ENCODE measurements around the gene SVOP. TPM values are rescaled to one million over a fixed set of nuclear protein-coding genes. Genes with fewer than 3 reads are reported as not detected.

SVOP gene
- total and polyA plus RNA-seq, 5 donors from 2014 or later: not detected

- Mint-ChIP-seq H3K36me3 (no peaks in the 10 kb centered on the region), H3K4me3 (no peak overlapping the region), H3K9me3 (no peaks in the 10 kb centered on the region), H3K4me1 (peaks cover 0 to 7% (median 3%) of the 10 kb centered on the region in 4 donors), H3K27me3 (peaks cover 19% of the 10 kb centered on the region), H3K27ac (peak overlapping the region in 1 of 3 donors; percentile 41)
- H3K9me3 ChIP-seq (ENCODE audit: control insufficient read depth in 2 of 2, low read length in 2 of 2): no peaks in the 10 kb centered on the region
- ATAC-seq (ENCODE audit: low read depth in 2 of 2): no peak
- no peak for DNase-seq
- H3K27ac ChIP-seq (ENCODE audit: insufficient read depth, low read length, poor library complexity, severe bottlenecking): no peak overlapping the region
- no peak overlapping the region for H3K4me3 ChIP-seq (ENCODE audit: low read depth, low read length)
- no peaks in the 10 kb centered on the region for H3K36me3 ChIP-seq (ENCODE audit: control insufficient read depth, insufficient read depth, low read length)
- no peaks in the 10 kb centered on the region for H3K4me1 ChIP-seq (ENCODE audit: control insufficient read depth, insufficient read depth, low read length, poor library complexity, severe bottlenecking)
- H3K27me3 ChIP-seq (ENCODE audit: control insufficient read depth, insufficient read depth, low read length): peaks cover 2% of the 10 kb centered on the region
Measured at GRCh38 chr12:108955225-108955835, 65.5 kb downstream of the SVOP start.

- Mint-ChIP-seq H3K27me3 (peaks cover 42% of the 10 kb centered on the region), H3K36me3 (no peaks in the 10 kb centered on the region), H3K4me3 (no peak overlapping the region), H3K9me3 (peaks cover 0 to 2% (median 0%) of the 10 kb centered on the region in 7 donors), H3K27ac (peak overlapping the region in 1 of 3 donors; percentile 46), H3K4me1 (peaks cover 0 to 7% (median 4%) of the 10 kb centered on the region in 4 donors)
- Histone ChIP-seq H3K9me3 (ENCODE audit: control insufficient read depth in 2 of 2, low read length in 2 of 2) (no peaks in the 10 kb centered on the region), H3K27me3 (ENCODE audit: control insufficient read depth, insufficient read depth, low read length) (peaks cover 7% of the 10 kb centered on the region), H3K27ac (ENCODE audit: insufficient read depth, low read length, poor library complexity, severe bottlenecking) (no peak overlapping the region), H3K4me1 (ENCODE audit: control insufficient read depth, insufficient read depth, low read length, poor library complexity, severe bottlenecking) (no peaks in the 10 kb centered on the region), H3K4me3 (ENCODE audit: low read depth, low read length) (peak overlapping the region; percentile 13), H3K36me3 (ENCODE audit: control insufficient read depth, insufficient read depth, low read length) (no peaks in the 10 kb centered on the region)
- ATAC-seq (ENCODE audit: low read depth in 2 of 2) (peak; percentile 62 to 84), DNase-seq (peak; percentile 51 to 83 (median 67))
Measured at GRCh38 chr12:108950991-108951739, 69.7 kb downstream of the SVOP start.

- Mint-ChIP-seq H3K27ac (no peak overlapping the region), H3K4me1 (peaks cover 0 to 7% (median 4%) of the 10 kb centered on the region in 4 donors), H3K27me3 (peaks cover 35% of the 10 kb centered on the region), H3K4me3 (no peak overlapping the region), H3K9me3 (peaks cover 0 to 2% (median 0%) of the 10 kb centered on the region in 7 donors), H3K36me3 (no peaks in the 10 kb centered on the region)
- H3K4me3 ChIP-seq (ENCODE audit: low read depth, low read length): no peak overlapping the region
- no peak overlapping the region for H3K27ac ChIP-seq (ENCODE audit: insufficient read depth, low read length, poor library complexity, severe bottlenecking)
- ATAC-seq (ENCODE audit: low read depth in 2 of 2) (no peak), DNase-seq (no peak)
- H3K4me1 ChIP-seq (ENCODE audit: control insufficient read depth, insufficient read depth, low read length, poor library complexity, severe bottlenecking): no peaks in the 10 kb centered on the region
- no peaks in the 10 kb centered on the region for H3K36me3 ChIP-seq (ENCODE audit: control insufficient read depth, insufficient read depth, low read length)
- H3K27me3 ChIP-seq (ENCODE audit: control insufficient read depth, insufficient read depth, low read length): peaks cover 7% of the 10 kb centered on the region
- H3K9me3 ChIP-seq (ENCODE audit: control insufficient read depth in 2 of 2, low read length in 2 of 2): no peaks in the 10 kb centered on the region
Measured at GRCh38 chr12:108949976-108950375, 70.9 kb downstream of the SVOP start.

GRCh38 chr12:108948367-108948766, 72.5 kb downstream of the SVOP start:
- H3K27ac ChIP-seq (ENCODE audit: insufficient read depth, low read length, poor library complexity, severe bottlenecking): no peak overlapping the region
- H3K9me3 ChIP-seq (ENCODE audit: control insufficient read depth in 2 of 2, low read length in 2 of 2): no peaks in the 10 kb centered on the region
- peaks cover 0 to 2% (median 0%) of the 10 kb centered on the region in 7 donors for H3K9me3 Mint-ChIP-seq
- H3K36me3 ChIP-seq (ENCODE audit: control insufficient read depth, insufficient read depth, low read length): no peaks in the 10 kb centered on the region
- no peak overlapping the region for H3K4me3 ChIP-seq (ENCODE audit: low read depth, low read length)
- peaks cover 28% of the 10 kb centered on the region for H3K27me3 Mint-ChIP-seq
- no peaks in the 10 kb centered on the region for H3K4me1 ChIP-seq (ENCODE audit: control insufficient read depth, insufficient read depth, low read length, poor library complexity, severe bottlenecking)
- H3K27ac Mint-ChIP-seq: no peak overlapping the region
- H3K36me3 Mint-ChIP-seq: no peaks in the 10 kb centered on the region
- peaks cover 0 to 7% (median 4%) of the 10 kb centered on the region in 4 donors for H3K4me1 Mint-ChIP-seq
- DNase-seq: no peak
- ATAC-seq (ENCODE audit: low read depth in 2 of 2): no peak
- H3K27me3 ChIP-seq (ENCODE audit: control insufficient read depth, insufficient read depth, low read length): peaks cover 7% of the 10 kb centered on the region
- no peak overlapping the region for H3K4me3 Mint-ChIP-seq

- no peak overlapping the region for H3K27ac Mint-ChIP-seq
- no peak for DNase-seq
- Histone ChIP-seq H3K4me1 (ENCODE audit: control insufficient read depth, insufficient read depth, low read length, poor library complexity, severe bottlenecking) (no peaks in the 10 kb centered on the region), H3K4me3 (ENCODE audit: low read depth, low read length) (no peak overlapping the region), H3K27ac (ENCODE audit: insufficient read depth, low read length, poor library complexity, severe bottlenecking) (no peak overlapping the region), H3K27me3 (ENCODE audit: control insufficient read depth, insufficient read depth, low read length) (peaks cover 7% of the 10 kb centered on the region), H3K9me3 (ENCODE audit: control insufficient read depth in 2 of 2, low read length in 2 of 2) (no peaks in the 10 kb centered on the region), H3K36me3 (ENCODE audit: control insufficient read depth, insufficient read depth, low read length) (no peaks in the 10 kb centered on the region)
- H3K9me3 Mint-ChIP-seq: peaks cover 0 to 2% (median 0%) of the 10 kb centered on the region in 7 donors
- no peak for ATAC-seq (ENCODE audit: low read depth in 2 of 2)
- peaks cover 27% of the 10 kb centered on the region for H3K27me3 Mint-ChIP-seq
- H3K4me3 Mint-ChIP-seq: no peak overlapping the region
- H3K36me3 Mint-ChIP-seq: no peaks in the 10 kb centered on the region
- H3K4me1 Mint-ChIP-seq: peaks cover 0 to 7% (median 4%) of the 10 kb centered on the region in 4 donors
Measured at GRCh38 chr12:108947097-108947496, 73.8 kb downstream of the SVOP start.

- no peaks in the 10 kb centered on the region for H3K27me3 ChIP-seq (ENCODE audit: control insufficient read depth, insufficient read depth, low read length)
- H3K4me1 ChIP-seq (ENCODE audit: control insufficient read depth, insufficient read depth, low read length, poor library complexity, severe bottlenecking): no peaks in the 10 kb centered on the region
- H3K36me3 ChIP-seq (ENCODE audit: control insufficient read depth, insufficient read depth, low read length): no peaks in the 10 kb centered on the region
- Mint-ChIP-seq H3K27me3 (no peaks in the 10 kb centered on the region), H3K27ac (no peak overlapping the region), H3K36me3 (no peaks in the 10 kb centered on the region), H3K4me1 (no peaks in the 10 kb centered on the region), H3K4me3 (no peak overlapping the region), H3K9me3 (no peaks in the 10 kb centered on the region)
- H3K9me3 ChIP-seq (ENCODE audit: control insufficient read depth in 2 of 2, low read length in 2 of 2): no peaks in the 10 kb centered on the region
- H3K4me3 ChIP-seq (ENCODE audit: low read depth, low read length): no peak overlapping the region
- no peak for ATAC-seq (ENCODE audit: low read depth in 2 of 2)
- no peak overlapping the region for H3K27ac ChIP-seq (ENCODE audit: insufficient read depth, low read length, poor library complexity, severe bottlenecking)
- DNase-seq: no peak
Measured at GRCh38 chr12:108940138-108940537, 80.7 kb downstream of the SVOP start.

GRCh38 chr12:108939594-108939993, 81.3 kb downstream of the SVOP start:
- Histone ChIP-seq H3K27ac (ENCODE audit: insufficient read depth, low read length, poor library complexity, severe bottlenecking) (no peak overlapping the region), H3K4me1 (ENCODE audit: control insufficient read depth, insufficient read depth, low read length, poor library complexity, severe bottlenecking) (no peaks in the 10 kb centered on the region), H3K27me3 (ENCODE audit: control insufficient read depth, insufficient read depth, low read length) (no peaks in the 10 kb centered on the region), H3K4me3 (ENCODE audit: low read depth, low read length) (no peak overlapping the region), H3K9me3 (ENCODE audit: control insufficient read depth in 2 of 2, low read length in 2 of 2) (no peaks in the 10 kb centered on the region), H3K36me3 (ENCODE audit: control insufficient read depth, insufficient read depth, low read length) (no peaks in the 10 kb centered on the region)
- Mint-ChIP-seq H3K4me3 (no peak overlapping the region), H3K36me3 (no peaks in the 10 kb centered on the region), H3K27ac (no peak overlapping the region), H3K27me3 (no peaks in the 10 kb centered on the region), H3K9me3 (no peaks in the 10 kb centered on the region), H3K4me1 (no peaks in the 10 kb centered on the region)
- DNase-seq (peak in 2 of 3 donors; percentile 3 to 62), ATAC-seq (ENCODE audit: low read depth in 2 of 2) (peak in 1 of 2 donors; percentile 55)

Measured in CD4-positive, CD25-positive, alpha-beta regulatory T cell (primary cell).